ELR (cell line): ENCODE data around the gene HOXA10.

Experiments used
- DNase-seq: peaks from one replicate; pipeline ENCODE4 v3.0.0-alpha.2; 2015; ENCODE audit warnings: low read depth

Gene HOXA10

GRCh38 chr7:27189997-27190748 is 16.1 kb upstream of the HOXA10 start:
- peak; percentile 18 for DNase-seq

- peak; percentile 79 for DNase-seq
Measured at GRCh38 chr7:27189295-27189996, 15.3 kb upstream of the HOXA10 start.

GRCh38 chr7:27188386-27189294 is 14.5 kb upstream of the HOXA10 start:
- DNase-seq, result peak; percentile 73

GRCh38 chr7:27187475-27188385 is 13.6 kb upstream of the HOXA10 start:
- DNase-seq, result peak; percentile 59

GRCh38 chr7:27186668-27187474 is 12.8 kb upstream of the HOXA10 start:
- DNase-seq, result peak; percentile 65

GRCh38 chr7:27185854-27186667 is 11.9 kb upstream of the HOXA10 start:
- peak; percentile 70 for DNase-seq

- peak; percentile 98 for DNase-seq
Measured at GRCh38 chr7:27185013-27185853, 11.1 kb upstream of the HOXA10 start, which contains the start of gene HOXA11. Gene HOXA11, minus strand, starts transcription at chr7:27185232. Its CDS starts 88 bp downstream, at chr7:27185144.

- DNase-seq, result peak; percentile 76
Measured at GRCh38 chr7:27184337-27185012, 10.4 kb upstream of the HOXA10 start.

- DNase-seq, result peak; percentile 71
Measured at GRCh38 chr7:27183682-27184336, 9.7 kb upstream of the HOXA10 start.

GRCh38 chr7:27182861-27183681 is 9.0 kb upstream of the HOXA10 start:
- DNase-seq, result peak; percentile 66

- peak; percentile 52 for DNase-seq
Measured at GRCh38 chr7:27182285-27182841, 8.2 kb upstream of the HOXA10 start.

- peak; percentile 53 for DNase-seq
Measured at GRCh38 chr7:27181795-27182275, 7.7 kb upstream of the HOXA10 start.

GRCh38 chr7:27180431-27181420 is 6.6 kb upstream of the HOXA10 start:
- DNase-seq, result peak; percentile 56

GRCh38 chr7:27179503-27180430 is 5.6 kb upstream of the HOXA10 start:
- DNase-seq, result peak; percentile 94
